Ammon's horn (tissue), 1 donor: Measurements from ENCODE around the gene ANKRD53.

Source experiments
- DNase-seq: peaks from one replicate; pipeline ENCODE4 v3.0.0-alpha.2; 2016; ENCODE audit warnings: low spot score

Gene ANKRD53

DNA sequence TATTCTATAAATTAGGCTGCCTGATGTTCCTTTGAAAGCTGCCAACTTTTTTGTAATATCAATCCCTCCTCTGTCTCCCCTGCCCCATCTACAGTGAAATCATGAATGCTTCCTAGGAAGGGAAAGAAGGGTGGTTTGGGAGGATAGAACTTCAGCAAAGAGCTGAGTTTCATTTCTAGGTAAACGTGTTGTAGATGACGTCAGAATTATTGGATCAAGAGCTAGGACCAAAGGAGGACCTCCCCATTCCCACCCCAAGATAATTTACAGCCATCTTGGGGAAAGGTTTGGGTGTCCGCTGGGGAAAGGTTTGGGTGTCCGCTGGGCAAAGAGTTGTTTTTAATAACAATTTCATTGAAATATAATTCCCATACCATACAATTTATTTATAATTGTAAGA lies 11.2 kb upstream of the ANKRD53 start:
- DNase-seq, result no peak

DNA sequence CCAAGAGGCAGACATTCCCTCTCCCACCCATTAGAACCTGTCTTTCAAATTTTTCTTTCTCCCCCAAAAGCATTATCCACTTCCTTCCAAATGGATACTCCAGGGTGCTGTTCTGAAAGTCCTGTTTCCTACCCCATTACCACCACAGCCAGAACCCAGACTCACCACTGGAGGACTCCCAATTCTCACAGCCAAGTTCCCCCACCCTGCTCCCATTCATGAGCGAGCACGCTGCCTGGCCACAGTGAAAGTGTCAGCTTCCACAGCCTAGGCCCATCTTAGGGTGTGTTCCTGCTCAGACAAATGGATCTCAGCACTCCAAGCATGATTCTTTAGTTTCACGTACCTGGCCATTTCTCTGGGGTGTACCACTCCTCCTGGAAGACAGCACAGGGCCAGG lies 3.8 kb upstream of the ANKRD53 start:
- no peak for DNase-seq

DNA sequence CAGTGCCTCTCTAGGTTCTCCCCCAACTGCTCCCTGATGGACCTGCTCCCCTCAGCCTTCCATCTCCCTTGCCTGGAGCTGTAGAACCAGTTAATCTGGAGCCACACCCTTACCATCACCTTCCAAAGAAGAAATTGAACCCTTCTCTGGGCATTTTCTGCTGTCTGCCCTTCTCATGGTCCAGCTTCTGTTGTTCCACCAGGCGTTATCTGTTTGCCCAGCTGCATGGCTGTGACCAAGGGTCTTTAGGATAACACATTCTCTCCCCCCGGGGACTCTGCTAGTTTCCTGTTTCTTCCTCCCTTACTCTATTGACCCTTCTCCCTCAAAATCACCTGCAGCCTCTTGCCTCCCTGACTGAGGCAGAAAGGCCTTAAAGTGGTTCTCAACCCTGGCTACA lies 3.2 kb upstream of the ANKRD53 start:
- no peak for DNase-seq

DNA sequence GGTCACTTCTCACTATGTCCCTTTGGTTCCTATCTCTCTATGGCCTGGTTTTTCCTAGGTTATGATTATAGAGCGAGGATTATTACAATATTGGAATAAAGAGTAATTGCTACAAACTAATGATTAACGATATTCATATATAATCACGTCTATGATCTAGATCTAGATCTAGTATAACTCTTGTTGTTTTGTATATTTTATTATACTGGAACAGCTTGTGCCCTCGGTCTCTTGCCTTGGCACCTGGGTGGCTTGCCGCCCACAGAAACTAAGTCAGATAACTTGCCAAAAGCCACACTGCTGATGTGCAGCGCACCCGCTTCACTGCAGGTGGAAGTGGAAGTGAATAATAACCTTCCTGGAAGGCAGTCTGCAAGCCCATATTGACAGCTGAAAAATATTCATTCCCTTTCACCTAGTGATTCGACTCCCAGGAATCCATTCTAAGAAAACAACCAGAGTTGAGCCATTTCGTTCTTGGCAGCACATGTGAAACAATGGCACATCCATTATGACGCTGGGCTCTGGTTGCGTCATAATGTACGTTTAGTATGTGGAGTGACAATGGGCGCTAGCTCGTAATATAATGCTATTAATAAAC lies 725 bp upstream of the ANKRD53 start:
- DNase-seq, result no peak

DNA sequence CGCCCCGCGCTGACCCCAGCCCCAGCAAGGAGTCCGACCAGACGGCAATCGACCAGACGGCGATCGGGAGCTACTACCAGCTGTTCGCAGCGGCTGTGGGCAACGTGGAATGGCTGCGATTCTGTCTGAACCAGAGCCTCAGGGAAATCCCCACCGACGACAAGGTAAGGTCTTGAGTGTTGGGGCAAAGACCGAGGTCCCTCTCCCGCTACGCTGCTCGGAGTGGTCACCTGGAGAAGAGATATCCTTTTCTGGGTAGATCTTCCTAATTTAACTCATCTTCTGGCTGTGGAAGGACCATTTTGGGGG lies 704 bp downstream of the ANKRD53 start:
- no peak for DNase-seq

DNA sequence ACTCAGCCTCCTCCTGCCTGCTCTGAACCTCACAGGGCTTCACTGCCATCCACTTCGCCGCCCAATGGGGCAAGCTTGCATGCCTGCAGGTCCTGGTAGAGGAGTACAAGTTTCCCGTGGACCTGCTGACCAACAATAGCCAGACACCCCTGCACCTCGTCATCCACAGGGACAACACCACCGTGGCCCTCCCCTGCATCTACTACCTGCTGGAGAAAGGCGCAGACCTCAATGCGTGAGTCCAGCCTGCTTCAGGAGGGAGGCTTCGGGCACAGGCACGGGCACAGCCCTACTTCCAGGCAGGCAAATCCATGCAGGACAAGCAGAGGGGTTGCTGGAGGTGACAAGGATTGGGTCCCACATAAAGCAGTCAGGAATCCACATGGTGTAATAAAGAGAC lies 1.2 kb downstream of the ANKRD53 start:
- DNase-seq, result no peak

DNA sequence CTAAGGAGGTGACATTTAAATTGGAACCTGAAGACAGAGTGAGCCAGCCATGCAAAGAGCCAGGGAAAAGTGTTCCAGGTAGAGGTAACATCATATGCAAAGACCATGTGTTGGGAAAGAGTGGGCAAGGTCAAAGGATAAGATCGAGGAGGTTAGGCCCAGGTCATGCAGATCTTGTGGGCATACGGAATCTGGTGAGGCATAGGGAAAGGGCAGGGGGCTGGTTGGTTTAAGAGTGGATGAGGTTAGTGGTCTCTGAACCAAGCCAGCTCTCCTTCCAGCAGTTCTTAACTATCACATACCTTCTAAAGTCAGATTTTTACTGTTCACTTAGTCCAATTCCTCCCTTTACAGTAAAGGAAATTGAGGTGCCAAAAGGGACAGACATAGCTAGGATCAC lies 3.0 kb downstream of the ANKRD53 start:
- DNase-seq, result no peak

DNA sequence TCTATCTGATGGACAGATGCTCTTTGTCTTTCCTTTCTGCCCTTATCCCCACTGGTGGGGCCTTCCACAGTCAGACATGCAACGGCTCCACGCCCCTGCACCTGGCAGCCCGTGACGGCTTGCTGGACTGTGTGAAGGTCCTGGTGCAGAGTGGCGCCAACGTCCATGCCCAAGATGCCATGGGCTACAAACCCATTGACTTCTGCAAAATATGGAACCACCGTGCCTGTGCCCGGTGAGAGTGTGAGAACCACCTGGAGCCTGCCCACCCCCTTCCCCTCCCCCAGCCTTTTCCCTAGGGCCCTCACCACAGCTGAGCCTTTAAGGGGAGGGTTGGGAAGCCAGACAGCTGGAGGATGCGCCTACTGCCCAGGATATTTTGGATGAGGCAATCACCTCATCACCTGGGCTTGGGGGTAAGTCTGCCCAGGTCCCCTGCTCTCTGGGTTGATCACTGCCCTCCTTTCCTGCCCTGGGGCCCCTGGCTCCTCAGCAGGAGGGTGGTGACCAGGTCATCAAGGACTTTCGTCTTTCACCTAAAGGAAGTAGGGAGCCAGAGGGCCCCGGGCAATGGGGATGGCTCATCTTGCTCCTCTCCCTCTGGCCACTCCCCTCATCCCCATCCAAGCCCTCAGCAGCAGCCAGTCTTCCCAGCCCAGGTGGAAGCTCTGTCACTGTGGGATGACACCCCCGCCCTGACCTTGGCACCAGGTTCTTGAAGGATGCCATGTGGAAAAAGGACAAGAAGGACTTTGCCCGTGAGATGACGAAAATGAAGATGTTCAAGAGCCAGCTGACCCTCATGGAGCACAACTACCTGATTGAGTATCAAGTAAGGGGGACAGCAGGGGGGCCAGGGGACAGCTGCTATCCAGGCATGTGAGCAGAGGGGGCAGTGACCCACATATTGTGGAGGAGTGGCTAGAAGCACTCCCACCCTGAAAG lies 3.7 kb downstream of the ANKRD53 start:
- no peak for DNase-seq

DNA sequence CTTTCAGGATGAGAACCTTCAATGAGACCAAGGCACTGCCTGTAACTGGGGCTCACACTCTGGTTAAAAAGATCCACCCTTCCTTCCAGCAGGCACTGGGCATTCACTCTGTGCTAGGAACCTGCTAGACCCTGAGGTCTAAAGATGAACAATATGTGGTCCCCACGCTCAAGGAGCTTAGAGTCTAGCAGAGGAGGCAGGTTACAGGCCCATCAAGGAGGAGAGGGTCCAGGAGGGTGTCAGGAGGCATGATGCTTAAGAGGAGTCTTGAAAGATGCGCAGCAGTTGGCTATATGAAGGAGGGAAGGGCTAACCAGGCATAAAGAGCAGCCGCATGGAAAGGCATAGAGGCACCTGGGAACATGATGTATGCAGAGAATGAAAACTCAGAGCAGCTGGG lies 4.5 kb downstream of the ANKRD53 start:
- no peak for DNase-seq

DNA sequence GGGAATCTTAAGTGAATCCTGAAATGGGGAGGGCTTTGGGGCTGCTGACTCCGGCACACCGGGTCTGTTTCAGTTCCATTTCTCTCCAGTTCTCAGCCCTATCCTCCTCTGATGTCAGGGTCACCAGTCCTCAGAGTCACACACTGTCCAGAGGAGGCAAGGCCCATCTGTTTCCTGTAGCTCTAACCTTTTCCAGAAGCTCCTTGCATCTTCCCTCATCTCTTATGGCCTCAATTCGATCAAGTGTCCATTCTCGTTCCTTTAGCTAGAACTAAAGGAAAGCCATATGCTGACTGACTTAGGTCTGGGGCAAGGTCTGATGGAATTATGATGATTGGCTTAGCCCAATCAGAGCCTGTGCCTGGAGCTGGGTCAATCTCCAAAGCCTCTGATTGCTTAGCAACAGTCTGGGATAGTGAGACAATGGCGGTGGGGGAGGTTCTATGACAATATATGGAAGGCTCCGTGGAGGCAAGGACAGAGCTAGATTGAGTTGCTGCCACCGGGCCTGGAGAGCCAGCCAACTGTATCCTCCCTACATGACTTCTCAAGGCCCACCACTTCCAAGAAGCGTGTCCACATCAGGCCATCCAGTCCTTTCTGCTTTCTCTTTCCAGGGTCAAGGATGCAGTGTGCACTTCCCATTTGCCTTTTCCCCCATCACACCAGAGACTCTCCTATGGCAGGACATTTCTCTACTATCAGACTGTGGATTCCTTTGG lies 5.2 kb downstream of the ANKRD53 start:
- DNase-seq, result no peak

DNA sequence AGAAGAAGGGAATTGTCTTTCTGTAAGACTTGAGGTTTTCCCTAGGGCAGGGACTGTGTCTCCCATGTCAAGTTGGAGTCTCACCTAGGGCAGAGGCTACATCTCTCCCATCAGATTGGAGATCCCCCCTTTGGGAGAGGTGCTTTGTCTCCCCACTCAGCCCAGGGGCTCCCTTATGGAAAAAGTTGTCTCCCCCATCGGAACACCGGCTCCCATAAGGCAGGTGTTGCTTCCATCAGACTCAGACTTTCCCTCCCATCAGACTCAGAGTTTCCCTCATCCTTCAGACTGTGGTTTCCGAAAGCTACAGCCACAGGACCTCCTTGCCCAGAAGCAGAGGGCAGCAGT lies 5.8 kb downstream of the ANKRD53 start:
- DNase-seq, result no peak

DNA sequence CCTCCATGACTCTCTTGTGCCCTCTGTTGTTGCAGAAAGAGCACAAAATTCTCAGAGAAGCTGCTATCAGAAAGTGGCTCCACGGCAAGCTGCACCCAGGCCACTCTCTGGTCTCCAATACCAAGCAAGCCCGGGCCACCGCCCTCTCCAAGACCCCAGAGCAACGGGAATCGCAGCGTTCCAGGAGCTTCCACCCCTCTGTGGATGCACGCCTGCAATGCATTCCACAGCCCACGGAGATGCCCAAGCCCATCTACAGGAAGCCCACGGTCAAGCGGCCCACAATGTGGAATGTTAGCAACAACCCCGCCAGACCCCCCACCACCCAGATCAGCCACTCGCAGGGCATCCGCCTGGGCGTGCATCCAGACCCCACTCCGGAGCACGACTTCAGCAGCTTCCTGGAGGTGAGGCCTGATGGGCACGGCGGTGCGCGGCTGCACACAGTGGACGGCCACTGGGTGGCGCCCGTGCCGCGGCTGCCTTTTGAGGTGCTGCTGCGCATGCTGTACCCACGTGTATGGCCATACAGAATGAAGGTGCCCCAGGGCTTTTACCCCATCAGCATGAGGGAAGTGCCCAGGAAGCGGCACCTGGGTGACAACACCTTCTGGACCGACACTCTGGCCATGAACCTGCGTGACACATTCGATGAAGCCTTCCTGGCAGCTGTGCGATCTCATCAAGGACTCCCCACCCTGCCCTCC lies 6.3 kb downstream of the ANKRD53 start:
- DNase-seq, result peak; percentile 53

DNA sequence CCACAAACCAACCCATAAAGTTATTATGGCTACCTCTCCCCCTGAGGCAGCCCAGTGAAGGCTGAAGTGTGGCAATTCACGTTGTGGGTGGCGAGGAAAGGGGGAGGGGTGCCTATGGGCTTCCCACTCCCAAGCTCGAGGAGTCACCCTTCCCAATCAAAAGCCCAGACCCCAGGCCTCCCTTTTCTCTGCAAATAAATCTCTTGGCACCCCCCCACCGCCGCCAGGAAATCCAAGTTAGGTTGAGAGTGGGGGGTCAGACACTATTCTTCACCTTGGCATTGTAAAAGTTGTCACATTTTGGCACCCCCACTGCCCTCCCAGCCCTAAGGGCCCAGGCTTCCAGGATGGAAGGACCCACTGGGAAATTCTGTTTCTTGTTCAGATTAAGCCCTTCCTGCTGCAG lies 6.9 kb downstream of the ANKRD53 start:
- no peak for DNase-seq

DNA sequence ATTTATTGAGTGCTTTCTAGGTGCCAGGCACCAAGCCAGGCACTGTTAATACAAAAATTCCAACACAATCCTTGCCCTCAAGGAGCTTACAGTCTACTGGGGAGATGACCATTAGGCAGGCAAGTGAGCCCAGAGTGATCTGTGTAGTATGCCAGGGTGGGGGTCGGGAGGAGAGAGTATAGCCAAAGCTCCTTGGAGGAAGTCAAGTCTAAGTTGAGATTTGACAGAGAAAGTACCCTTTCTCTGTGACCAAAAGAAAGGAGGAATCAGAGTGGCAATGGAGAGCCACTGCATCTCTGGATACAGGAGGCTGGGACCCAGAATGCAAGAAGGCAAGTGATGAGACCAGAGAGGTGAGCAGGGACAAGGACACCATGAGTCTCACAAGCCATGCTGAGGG lies 7.5 kb downstream of the ANKRD53 start:
- no peak for DNase-seq

DNA sequence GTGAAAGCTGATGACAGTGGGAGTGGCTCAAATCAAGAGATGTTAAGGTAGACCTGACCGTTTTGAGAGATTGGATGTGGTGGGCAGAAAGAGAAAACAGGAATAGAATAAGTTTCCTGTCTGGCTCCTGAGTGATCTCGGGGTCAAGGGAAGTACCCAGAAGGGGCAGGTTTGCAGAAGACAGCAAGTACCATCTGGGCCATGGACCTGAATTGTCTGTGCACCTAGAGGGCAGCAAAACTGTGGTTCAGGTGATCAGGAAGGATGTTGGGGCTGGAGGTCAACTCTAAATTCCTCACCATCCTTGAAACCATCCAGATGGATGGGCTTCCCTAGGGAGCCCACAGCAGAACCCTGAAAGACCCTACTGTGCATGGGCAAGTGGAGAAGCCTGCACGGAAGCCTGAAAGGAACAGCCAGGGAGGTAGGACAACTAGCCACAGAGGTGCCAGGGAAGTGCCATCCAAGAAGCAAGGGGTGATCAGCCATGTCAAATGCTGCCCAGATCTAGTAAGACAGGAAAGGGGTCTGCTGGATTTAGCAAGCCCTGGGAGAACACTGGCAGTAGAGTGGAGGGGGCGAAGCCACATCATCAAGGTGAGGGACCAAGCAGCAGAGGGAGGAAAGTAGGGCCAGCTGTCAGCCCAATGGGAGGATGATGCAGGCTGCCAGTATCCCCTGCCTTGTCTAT lies 8.2 kb downstream of the ANKRD53 start:
- no peak for DNase-seq

DNA sequence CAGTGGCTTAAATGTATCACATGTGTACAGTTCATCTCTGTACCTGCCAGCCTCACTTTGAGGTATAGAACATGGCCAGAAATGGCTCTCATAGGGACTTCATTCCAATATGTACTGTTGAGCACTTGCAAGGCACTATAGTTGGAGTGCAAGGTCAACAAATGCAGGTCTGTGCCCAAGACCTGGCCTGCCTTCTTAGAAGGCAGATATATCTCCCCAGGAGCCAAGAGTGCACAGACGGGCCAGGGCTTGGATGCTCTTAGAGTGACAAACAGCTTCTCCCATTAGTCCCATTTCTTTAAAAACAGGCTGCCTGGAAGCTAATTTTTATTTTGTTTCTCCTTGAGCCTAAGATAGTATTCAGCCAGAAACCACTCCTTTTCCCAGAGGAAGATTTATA lies 9.0 kb downstream of the ANKRD53 start:
- no peak for DNase-seq

DNA sequence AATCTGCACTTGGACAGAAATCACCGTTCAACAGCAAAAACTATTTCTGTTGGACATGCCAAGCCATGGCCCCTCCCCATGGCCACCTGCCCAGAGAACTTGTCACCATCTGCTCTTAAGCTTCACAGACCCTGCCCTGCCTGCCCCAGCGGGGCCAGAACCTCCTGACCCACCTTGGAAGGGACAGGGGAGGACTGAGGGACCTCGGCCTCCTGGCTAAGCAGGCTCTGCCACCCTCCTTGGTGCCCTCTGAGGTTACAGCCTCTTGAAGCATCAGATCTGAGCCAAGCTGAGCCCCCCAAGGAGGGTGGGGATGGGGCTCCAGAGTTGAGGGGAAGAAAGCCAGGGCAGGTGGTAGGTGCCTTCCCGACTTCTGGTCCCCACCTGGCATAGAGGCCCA lies 9.7 kb downstream of the ANKRD53 start:
- DNase-seq, result no peak

DNA sequence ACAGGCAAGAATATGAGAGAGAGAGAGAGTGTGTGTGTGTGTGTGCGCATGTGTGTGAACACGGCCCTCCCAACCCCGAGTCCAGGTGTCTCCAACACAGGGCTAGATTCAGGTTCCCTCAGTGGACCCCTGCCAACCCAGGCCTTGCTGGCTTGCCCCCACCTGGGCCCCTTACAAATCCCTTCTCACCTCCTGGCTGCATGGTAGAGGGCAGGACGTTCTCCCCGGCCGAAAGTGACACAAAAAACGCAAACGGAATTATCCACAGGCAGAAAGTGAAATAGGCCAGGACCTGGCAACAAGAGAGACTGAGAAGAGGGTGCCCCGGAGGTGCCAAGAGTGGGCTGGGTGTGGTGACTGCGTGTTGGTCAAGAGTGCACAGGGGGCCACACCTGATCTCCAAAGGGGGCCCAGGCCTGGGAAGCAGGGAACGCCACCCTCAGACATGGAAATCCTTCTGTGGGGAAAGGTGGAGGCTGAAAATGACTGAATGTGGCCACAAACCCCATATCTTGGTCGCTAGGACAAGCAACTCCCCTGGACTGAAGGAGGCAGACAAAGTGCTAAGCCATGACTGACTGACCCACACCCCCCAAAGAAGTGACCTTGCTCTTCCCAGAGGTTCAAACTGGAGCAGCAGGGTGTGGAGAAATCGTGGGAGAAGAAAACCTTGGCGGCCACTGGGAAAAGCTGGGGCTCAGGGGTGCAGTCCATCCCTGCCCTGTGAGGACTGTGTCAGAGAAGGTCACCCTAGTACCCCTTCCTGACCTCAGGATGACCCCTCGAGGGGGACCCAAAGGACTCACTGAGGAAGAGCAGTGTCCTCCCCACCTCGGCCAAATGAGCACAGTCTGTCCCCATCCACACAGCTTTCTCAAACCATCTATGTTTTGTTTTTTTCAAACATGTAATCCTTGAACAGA lies 10.6 kb downstream of the ANKRD53 start:
- no peak for DNase-seq

DNA sequence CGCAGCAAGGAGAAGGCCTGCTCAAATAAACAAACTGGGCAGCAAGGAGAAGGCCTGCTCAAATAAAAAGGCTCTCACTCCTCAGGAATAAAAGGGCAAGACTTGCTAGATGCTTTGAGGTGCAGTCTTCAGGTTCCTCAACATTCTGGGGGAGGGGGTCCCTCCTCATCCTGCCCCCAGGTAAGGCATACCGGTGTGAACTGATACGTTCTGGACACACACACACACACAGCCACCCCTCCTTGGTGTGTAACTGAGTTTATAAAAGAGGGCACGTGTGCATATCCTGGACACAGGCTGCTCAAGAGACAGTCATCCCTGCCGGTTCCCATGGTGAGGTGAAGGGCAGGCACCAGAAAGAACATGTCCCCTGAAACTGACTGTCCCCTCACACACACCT lies 11.8 kb downstream of the ANKRD53 start:
- no peak for DNase-seq

DNA sequence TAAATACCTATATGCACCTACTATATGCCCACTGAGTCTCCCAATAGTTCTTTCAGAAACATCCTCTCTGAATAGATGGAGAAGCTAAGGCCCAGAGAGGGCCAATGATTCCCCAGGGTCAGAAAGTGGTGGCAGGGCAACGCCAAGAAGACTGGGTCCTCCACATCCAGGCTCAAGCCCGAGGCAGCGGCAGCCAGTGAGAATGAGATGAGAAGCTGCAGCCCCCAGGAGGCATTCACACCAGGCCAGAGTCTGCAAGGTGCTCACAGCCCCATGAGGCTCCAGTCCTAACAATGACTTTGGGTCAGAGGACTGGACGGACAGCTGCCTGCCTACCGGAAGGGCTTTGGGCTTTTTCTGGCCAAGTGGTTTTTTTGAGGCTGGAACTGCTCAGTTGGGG lies 12.7 kb downstream of the ANKRD53 start:
- no peak for DNase-seq

DNA sequence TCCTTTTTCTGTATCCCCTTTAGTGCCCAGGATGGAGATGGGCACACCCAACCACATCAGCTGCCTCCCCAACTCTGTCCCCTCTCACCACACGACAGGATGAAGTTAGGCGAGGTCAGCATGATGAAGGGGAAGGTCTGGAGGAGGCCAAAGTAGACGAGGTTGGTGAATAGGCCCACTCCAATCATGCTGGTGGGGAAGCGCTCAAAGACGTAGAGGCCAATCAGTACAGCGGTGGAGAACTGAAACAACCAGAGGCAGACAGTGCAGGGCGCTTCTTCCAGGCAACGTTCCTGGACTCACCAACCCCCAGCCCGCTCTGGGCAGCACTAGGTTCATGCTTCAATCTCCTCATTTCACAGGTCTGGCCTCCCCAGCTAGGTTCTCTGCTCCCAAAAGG lies 13.3 kb downstream of the ANKRD53 start:
- no peak for DNase-seq
